ENCODE data around the gene CSGALNACT2.
A peak's percentile ranks its signal among the peaks of the same experiment; 100 is the strongest.
"Not testable (repeated sequence)": the region's sequence is repeated elsewhere in the genome, so short reads cannot be mapped to it uniquely, and the experiment has no call there.

CSGALNACT2 gene

GRCh38 chr10:43153901-43154300 is 15.7 kb downstream of the CSGALNACT2 start:
- DNase-seq = no peak

GRCh38 chr10:43155221-43155620 is 17.0 kb downstream of the CSGALNACT2 start:
- no peak for DNase-seq

DNA sequence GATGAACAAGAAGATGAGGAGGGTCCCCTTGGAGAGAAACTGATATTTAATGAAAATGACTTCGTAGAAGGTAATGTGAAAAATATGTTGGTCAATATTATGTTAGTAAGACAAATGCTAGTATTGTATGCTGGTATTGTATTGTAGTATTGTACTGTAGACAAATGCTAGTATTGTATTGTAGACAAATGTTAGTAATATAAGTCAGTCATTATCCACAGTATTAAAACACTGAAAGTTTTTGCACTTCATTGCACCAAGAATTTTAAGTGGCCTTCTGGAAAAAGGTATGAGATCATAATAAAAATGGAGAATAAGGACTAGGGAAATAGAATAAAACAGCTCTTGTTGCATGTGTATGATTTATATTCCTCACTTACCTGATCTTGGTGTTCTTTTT is 17.5 kb downstream of the CSGALNACT2 start:
- DNase-seq = no peak

DNA sequence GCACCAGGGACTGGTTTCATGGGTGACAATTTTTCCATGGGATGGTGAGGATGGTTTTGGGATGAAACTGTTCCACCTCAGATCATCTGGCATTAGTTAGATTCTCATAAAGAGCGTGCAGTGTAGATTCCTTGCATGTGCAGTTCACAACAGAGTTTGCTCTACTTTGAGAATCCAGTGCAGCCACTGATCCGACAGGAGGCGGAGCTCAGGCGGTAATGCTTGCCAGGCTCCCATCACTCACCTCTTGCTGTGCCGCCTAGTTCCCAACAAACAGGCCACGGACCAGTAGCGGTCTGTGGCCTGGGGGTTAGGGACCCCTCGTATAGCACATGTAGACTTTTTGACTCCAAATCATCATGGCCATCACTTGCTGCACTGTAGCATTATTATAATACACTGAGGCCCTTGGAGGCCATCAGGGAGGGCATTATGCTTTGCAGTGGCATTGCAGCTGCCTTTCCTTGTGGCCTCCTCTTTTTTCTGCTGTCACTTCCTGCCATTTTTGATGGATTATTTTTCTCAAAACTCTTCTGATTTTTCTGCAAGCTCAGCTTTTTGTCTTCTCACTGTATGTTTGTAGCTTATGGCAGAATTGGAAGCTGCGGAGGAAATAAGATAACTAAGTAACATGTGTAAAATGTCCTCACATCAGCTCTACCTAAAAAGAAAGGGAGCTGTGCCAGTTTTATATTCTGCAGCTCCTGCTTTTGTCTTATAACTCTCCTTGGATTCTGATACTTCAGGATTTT is 18.5 kb downstream of the CSGALNACT2 start:
- peak; percentile 15 for DNase-seq

DNA sequence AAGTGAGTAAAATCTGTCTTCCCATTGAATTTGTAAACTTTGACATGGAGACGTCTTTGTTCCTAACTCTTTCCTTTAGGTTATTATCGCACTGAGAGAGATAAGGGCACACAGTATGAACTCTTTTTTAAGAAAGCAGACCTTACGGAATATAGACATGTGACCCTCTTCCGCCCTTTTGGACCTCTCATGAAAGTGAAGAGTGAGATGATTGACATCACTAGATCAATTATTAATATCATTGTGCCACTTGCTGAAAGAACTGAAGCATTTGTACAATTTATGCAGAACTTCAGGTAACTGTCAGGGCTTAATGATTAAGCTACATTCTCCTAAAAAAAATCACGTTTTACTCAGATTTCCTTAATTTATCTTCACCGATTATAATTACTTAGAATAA is 20.4 kb downstream of the CSGALNACT2 start:
- no peak for DNase-seq

DNA sequence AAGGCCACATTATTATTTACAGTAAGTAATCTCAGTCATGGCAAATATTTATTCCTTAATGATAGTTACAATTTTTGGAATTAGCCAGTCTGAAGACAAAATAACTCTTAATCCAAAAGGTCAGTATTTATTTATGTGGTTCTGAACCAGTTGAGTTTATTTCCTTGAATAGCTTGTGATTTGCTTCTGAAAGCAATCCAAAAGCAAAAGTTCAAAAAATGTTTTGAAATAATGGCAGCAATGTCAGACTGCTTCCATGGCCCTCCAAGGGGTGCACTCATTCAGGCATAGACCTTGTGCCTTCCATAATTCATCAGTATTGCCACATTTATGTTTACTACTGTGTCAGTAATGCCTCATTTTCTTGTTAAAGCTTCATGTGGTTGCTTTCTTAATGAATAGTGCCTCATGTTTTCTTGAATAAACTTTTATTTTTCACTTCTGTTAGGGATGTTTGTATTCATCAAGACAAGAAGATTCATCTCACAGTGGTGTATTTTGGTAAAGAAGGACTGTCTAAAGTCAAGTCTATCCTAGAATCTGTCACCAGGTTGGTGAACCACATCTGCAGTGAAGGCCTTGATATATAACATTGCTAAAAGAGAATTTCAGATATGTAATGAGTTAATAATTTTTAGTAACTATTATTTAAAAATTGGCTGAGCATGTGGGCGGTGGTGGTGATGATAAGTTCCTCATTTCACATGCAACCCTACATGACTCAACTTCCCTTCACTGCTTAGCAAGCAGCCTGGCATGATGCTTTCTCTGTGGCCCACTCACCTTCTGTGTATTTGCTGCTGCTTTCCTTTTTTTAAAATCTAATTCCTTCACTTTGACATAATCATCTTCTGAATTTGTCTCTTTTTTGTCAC is 22.0 kb downstream of the CSGALNACT2 start:
- peak; percentile 75 for DNase-seq

DNA sequence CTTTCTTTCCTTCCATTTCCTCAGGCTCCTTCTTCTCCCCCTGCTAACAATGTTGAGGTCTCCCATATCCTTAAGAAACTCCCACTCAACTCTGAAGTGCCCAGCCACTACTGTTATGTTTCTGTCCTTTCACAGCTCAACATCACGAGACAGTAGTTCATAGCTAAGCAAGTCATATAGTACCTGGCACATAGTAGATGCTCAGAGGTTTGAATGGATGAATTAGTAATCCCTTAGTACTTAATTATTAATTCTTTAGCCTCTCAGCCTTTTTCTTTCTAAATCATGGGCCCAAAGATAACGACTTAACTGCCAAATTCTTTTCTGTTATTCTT is 22.6 kb downstream of the CSGALNACT2 start:
- DNase-seq = no peak

DNA sequence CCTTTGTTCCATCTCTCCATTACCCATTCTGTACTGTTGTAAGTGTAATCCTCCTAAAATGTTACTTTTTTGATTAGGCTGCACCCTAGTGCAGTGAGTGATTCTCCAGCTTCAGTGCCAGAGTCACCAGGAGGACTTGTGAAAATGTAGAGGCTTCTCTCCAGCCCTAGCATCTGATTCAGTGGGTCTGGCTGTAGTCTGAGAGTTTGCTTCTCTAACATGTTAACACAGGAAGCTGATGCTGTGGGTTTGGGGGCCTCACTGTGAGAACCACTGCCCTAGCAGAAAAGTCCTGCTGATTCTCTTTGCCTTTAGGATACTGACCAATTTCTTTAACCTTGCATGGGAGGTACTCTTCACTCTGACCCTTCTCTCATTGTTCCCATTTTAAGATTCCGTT is 24.4 kb downstream of the CSGALNACT2 start:
- DNase-seq = no peak

DNA sequence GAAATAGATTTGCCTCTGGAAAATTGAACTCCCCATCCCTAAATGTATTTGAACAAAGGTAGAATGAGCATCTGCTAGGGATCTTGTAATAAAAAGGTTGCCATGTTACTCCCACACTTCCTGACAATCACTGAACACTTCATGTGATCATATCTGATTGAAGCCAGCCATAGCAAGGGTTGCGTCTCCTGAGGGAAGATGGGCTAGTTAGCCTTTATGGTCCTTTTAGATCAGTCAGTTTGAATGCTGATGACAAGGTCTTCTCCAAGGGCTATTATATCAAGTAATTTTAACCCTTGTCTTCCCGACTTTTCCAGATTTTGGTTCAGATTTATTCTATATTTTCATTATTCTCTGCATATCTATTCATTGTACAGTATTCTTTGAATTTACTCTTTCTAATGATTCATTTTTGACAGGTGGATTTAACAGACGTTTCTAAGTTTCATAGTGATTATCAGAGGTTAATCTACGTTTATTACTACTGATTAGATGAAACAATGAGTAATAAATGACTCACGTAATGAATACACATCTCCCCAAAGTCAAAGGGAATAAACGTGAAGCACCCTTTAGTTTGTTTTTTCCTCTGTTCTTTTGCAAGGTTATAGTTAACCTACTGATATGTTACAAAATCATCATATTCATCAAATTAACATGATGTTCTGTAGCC is 28.1 kb downstream of the CSGALNACT2 start:
- DNase-seq = no peak

GRCh38 chr10:43166880-43167497 is 28.7 kb downstream of the CSGALNACT2 start:
- no peak for DNase-seq

DNA sequence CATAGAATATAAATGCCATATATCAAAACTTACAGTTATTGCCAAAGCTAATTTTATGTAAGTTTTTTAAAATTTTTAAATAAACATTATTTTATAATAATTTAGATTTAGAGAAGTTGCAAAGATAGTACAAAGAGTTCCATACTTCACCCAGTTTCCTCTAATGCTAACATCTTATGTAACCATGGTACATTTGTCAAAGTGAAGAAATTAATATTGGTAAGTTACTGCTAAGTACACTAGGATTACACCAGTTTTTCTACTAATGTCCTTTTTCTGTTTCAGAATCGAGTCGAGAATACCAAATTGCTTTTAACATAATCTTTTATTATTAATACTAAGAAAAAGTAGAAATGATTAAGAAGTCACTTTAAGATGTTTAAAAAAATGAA is 29.2 kb downstream of the CSGALNACT2 start:
- DNase-seq = no peak

- no peak for DNase-seq
Observed at GRCh38 chr10:43170491-43170890, 32.2 kb downstream of the CSGALNACT2 start.

GRCh38 chr10:43172645-43173044 is 34.4 kb downstream of the CSGALNACT2 start:
- no peak for DNase-seq

DNA sequence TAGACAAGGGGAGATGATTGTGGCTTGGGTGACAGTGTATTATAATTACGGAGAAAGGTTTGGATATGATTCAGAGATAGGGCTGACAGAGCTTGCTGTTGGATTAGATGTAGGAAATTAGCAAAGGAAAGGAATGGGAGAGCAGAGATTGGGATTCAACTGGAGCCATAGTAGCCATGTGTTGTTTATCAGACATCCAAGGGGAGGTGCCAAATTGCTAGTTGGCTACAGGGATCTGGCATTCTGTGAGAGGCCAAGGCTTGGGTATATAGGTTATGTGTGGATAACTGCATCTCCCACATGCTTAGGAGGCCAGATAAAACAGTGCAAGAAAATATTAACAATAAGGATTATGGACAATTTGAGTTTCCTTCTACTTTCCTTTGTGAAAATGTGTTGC is 34.9 kb downstream of the CSGALNACT2 start:
- no peak for DNase-seq

DNA sequence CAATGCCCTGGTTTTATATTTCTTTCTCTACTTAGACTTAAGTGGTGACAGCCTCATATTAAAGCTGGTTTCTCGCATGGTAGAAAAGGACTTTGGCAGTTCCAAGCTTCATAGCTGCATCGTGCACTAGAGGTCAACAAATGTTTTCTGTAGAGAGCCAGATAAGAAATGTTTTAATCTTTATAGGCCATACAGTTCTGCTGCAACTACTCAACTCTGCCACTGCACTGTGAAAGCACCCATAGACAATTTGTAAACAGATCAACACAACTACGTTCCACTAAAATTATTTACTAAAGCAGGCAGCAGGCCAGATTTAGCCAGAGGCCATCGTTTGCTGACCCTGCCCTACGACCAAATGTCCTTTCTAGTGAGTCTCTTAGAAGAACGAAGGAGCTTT is 36.7 kb downstream of the CSGALNACT2 start:
- DNase-seq = no peak

- no peak for DNase-seq
Observed at GRCh38 chr10:43176271-43176670, 38.0 kb downstream of the CSGALNACT2 start.

GRCh38 chr10:43177595-43177994 is 39.4 kb downstream of the CSGALNACT2 start:
- DNase-seq = no peak

DNA sequence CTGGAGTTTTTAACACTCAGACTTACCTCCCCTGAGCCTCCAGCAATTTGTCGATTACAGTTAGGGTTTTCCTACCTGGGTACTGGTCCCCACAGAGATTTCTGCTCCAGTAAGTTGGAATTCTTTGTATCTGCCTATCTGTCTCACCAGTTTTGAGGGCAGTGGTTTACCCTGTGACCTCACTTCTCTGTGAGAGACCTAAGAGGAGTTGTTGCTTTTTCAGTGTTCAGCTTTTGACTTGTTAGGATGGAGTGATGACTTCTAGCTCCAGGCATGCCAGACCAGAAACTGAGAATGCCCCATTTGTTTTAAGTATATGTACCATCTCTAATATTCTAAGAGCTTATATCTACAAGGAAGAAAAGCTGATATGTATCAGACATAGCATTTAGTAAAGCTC is 42.9 kb downstream of the CSGALNACT2 start:
- DNase-seq = no peak

- not testable (repeated sequence) for DNase-seq
Observed at GRCh38 chr10:43183764-43184163, 45.5 kb downstream of the CSGALNACT2 start.

GRCh38 chr10:43186150-43186549 is 47.9 kb downstream of the CSGALNACT2 start:
- peak; percentile 37 for DNase-seq

DNA sequence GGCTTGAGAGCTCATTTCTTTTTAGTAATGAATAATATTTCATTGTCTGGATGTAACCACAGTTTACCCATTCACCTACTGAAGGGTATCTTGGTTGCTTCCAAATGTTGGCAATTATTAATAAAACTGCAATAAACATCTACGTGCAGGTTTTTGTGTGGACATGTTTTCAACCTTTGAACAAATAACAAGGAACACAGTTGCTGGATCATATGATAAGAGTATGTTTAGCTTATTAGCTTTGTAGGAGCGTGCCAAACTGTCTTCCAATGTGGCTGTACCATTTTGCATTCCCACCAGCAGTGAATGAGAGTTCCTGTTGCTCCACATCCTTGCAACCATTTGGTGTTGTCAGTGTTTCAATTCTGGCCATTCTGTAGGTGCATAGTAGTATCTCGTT is 49.0 kb downstream of the CSGALNACT2 start:
- DNase-seq = no peak

DNA sequence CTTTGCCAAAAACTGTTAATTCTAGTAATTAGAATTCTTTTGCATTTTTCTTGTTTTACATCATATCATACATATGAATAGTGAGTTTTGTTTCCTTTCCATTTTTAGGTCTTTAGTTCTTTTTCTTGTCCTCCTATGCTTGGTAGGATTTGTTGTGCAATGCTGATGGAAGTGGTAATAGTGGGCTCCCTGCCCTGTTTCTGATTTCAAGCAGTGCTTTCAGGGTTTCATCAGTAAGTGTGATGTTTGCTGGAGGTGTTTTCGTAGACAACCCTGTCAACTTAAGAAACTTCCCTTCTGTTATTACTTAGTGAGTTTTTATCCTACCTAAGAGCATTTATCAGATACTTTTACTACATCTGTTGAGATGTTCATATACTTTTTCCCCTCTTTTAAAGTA is 50.5 kb downstream of the CSGALNACT2 start:
- peak; percentile 20 for DNase-seq

- DNase-seq = no peak
Observed at GRCh38 chr10:43190289-43190688, 52.0 kb downstream of the CSGALNACT2 start.

All from fibroblast of skin of right biceps (primary cell).